ENCODE measurements around the gene SNX3. TPM values are rescaled to one million over a fixed set of nuclear protein-coding genes. Genes with fewer than 3 reads are reported as not detected.

Gene SNX3
- total and polyA plus RNA-seq, 2 experiments from 2014 or later, result 291 to 359 TPM

- H3K4me1 ChIP-seq (ENCODE audit: insufficient read depth), result no peaks in the 10 kb centered on the region
- no peak overlapping the region for H3K4me2 ChIP-seq
- H2AFZ ChIP-seq, result no peak overlapping the region
- no peak overlapping the region for H3K4me3 ChIP-seq
- H3K27me3 ChIP-seq, result no peaks in the 10 kb centered on the region
- no peaks in the 10 kb centered on the region for H3K9me3 ChIP-seq (ENCODE audit: low read depth)
- peaks cover 30% of the 10 kb centered on the region for H4K20me1 ChIP-seq (ENCODE audit: insufficient read depth, poor library complexity, severe bottlenecking)
- H3K79me2 ChIP-seq, result peaks cover 58% of the 10 kb centered on the region
- no peak overlapping the region for H3K27ac ChIP-seq
- 65% methylated on average over 1 of the region's 1 CpG for WGBS (ENCODE audit: low lambda C conversion rate, missing lambda C conversion rate)
- H3K36me3 ChIP-seq (replicated peaks; ENCODE audit: insufficient read depth, low read depth), result no peaks in the 10 kb centered on the region
- H3K9me2 ChIP-seq (replicated peaks; ENCODE audit: insufficient read depth), result no peaks in the 10 kb centered on the region
- TF ChIP-seq CTCF (IDR thresholded peaks at IDR 0.05; ENCODE audit: poor library complexity) (no peak), EZH2phosphoT487 (IDR thresholded peaks at IDR 0.05; ENCODE audit: low read depth, severe bottlenecking, unreplicated experiment) (no peak), EZH2 (IDR thresholded peaks at IDR 0.05; ENCODE audit: borderline replicate concordance) (no peak)
- DNase-seq (ENCODE audit: low spot score), result no peak
These were observed 38.3 kb downstream of the SNX3 start for GRCh38 chr6:108222504-108222903.

- no peaks in the 10 kb centered on the region for H3K9me2 ChIP-seq (replicated peaks; ENCODE audit: insufficient read depth)
- no peaks in the 10 kb centered on the region for H3K9me3 ChIP-seq (ENCODE audit: low read depth)
- WGBS (ENCODE audit: low lambda C conversion rate, missing lambda C conversion rate), result 96% methylated on average over 2 of the region's 2 CpGs
- TF ChIP-seq EZH2 (IDR thresholded peaks at IDR 0.05; ENCODE audit: borderline replicate concordance), result no peak
- no peak for TF ChIP-seq CTCF (IDR thresholded peaks at IDR 0.05; ENCODE audit: poor library complexity)
- TF ChIP-seq EZH2phosphoT487 (IDR thresholded peaks at IDR 0.05; ENCODE audit: low read depth, severe bottlenecking, unreplicated experiment), result no peak
- no peak for DNase-seq (ENCODE audit: low spot score)
- peaks cover 33% of the 10 kb centered on the region for H4K20me1 ChIP-seq (ENCODE audit: insufficient read depth, poor library complexity, severe bottlenecking)
- H3K4me1 ChIP-seq (ENCODE audit: insufficient read depth), result no peaks in the 10 kb centered on the region
- H3K27ac ChIP-seq, result no peak overlapping the region
- no peaks in the 10 kb centered on the region for H3K27me3 ChIP-seq
- H2AFZ ChIP-seq, result no peak overlapping the region
- H3K79me2 ChIP-seq, result peaks cover 58% of the 10 kb centered on the region
- no peaks in the 10 kb centered on the region for H3K36me3 ChIP-seq (replicated peaks; ENCODE audit: insufficient read depth, low read depth)
- no peak overlapping the region for H3K4me3 ChIP-seq
- H3K4me2 ChIP-seq, result no peak overlapping the region
These were observed 38.8 kb downstream of the SNX3 start for GRCh38 chr6:108222064-108222463.

- Histone ChIP-seq H4K20me1 (ENCODE audit: insufficient read depth, poor library complexity, severe bottlenecking) (peaks cover 12% of the 10 kb centered on the region), H3K9me3 (ENCODE audit: low read depth) (no peaks in the 10 kb centered on the region), H3K4me1 (ENCODE audit: insufficient read depth) (no peaks in the 10 kb centered on the region), H3K27me3 (no peaks in the 10 kb centered on the region), H3K4me2 (no peak overlapping the region), H3K36me3 (replicated peaks; ENCODE audit: insufficient read depth, low read depth) (no peaks in the 10 kb centered on the region), H2AFZ (no peak overlapping the region), H3K4me3 (no peak overlapping the region), H3K79me2 (peaks cover 18% of the 10 kb centered on the region), H3K27ac (no peak overlapping the region), H3K9me2 (replicated peaks; ENCODE audit: insufficient read depth) (no peaks in the 10 kb centered on the region)
- no peak for TF ChIP-seq CTCF (IDR thresholded peaks at IDR 0.05; ENCODE audit: poor library complexity)
- no peak for TF ChIP-seq EZH2phosphoT487 (IDR thresholded peaks at IDR 0.05; ENCODE audit: low read depth, severe bottlenecking, unreplicated experiment)
- TF ChIP-seq EZH2 (IDR thresholded peaks at IDR 0.05; ENCODE audit: borderline replicate concordance), result no peak
- no peak for DNase-seq (ENCODE audit: low spot score)
- 75% methylated on average over 2 of the region's 2 CpGs for WGBS (ENCODE audit: low lambda C conversion rate, missing lambda C conversion rate)
These were observed 49.2 kb downstream of the SNX3 start for GRCh38 chr6:108211671-108212070.

GRCh38 chr6:108210556-108210955, 50.3 kb downstream of the SNX3 start:
- Histone ChIP-seq H3K27me3 (no peaks in the 10 kb centered on the region), H3K27ac (no peak overlapping the region), H2AFZ (no peak overlapping the region), H3K79me2 (peaks cover 6% of the 10 kb centered on the region), H3K4me1 (ENCODE audit: insufficient read depth) (no peaks in the 10 kb centered on the region), H3K9me3 (ENCODE audit: low read depth) (no peaks in the 10 kb centered on the region), H3K4me3 (no peak overlapping the region), H4K20me1 (ENCODE audit: insufficient read depth, poor library complexity, severe bottlenecking) (peaks cover 3% of the 10 kb centered on the region), H3K9me2 (replicated peaks; ENCODE audit: insufficient read depth) (no peaks in the 10 kb centered on the region), H3K4me2 (no peak overlapping the region), H3K36me3 (replicated peaks; ENCODE audit: insufficient read depth, low read depth) (no peaks in the 10 kb centered on the region)
- WGBS (ENCODE audit: low lambda C conversion rate, missing lambda C conversion rate), result 94% methylated on average over 2 of the region's 2 CpGs
- TF ChIP-seq EZH2phosphoT487 (IDR thresholded peaks at IDR 0.05; ENCODE audit: low read depth, severe bottlenecking, unreplicated experiment), result no peak
- no peak for TF ChIP-seq CTCF (IDR thresholded peaks at IDR 0.05; ENCODE audit: poor library complexity)
- no peak for TF ChIP-seq EZH2 (IDR thresholded peaks at IDR 0.05; ENCODE audit: borderline replicate concordance)
- DNase-seq (ENCODE audit: low spot score), result no peak
